ENCODE measurements around the gene DQX1. TPM values are rescaled to one million over a fixed set of nuclear protein-coding genes. Genes with fewer than 3 reads are reported as not detected.
A peak's percentile ranks its signal among the peaks of the same experiment; 100 is the strongest.

Gene DQX1
- total and polyA plus RNA-seq, 2 experiments from 2014 or later, result 4.0 TPM; not detected in 1

DNA sequence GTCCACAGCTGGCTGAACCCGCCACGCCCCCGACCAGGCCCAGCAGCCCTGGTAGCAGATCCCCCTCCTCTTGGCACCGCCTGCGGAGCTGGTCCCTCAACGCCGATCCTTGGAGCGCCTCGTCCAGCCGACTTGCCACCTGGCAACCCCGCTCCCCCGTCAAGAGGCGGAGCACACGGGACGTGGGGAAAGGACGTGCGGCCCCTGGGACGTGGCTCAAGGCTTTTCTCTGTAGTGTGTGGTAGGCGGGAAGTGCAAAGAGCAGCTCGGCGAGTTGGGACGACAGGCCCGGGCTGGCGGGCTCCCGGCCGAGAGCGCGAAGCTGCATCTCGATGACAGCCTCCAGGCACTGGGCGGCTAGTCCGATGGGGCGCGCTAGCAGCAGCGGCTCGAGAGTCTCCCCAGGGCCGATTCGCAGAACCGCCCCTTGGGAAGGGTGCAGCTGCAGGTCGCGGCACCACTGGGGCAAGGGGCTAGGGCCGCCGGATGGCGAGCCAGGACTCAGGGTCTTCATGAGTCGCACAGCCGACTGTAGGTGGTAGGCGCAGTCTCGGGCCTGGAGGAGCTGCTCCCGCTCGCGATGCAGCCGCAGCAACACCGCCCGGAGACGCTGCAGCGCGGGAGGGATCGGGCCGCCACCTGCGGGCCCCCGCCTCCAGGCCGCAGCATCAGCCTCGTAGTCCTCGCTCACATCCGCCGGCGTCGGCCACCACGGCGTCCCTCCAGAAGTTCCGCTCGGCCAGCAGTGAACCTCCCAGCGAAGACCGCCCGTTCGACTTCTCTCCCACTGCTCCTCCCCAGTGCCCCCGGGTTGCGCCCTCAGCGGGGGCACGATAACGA is 43.9 kb downstream of the DQX1 start:
- Histone ChIP-seq H3K4me1 (ENCODE audit: insufficient read depth) (peaks cover 18% of the 10 kb centered on the region), H4K20me1 (ENCODE audit: insufficient read depth, poor library complexity, severe bottlenecking) (no peaks in the 10 kb centered on the region), H2AFZ (peak overlapping the region; percentile 75), H3K9me2 (replicated peaks; ENCODE audit: insufficient read depth) (no peaks in the 10 kb centered on the region), H3K79me2 (peaks cover 56% of the 10 kb centered on the region), H3K4me3 (peak overlapping the region; percentile 85), H3K27me3 (no peaks in the 10 kb centered on the region), H3K9me3 (ENCODE audit: low read depth) (no peaks in the 10 kb centered on the region), H3K4me2 (peak overlapping the region; percentile 100), H3K36me3 (replicated peaks; ENCODE audit: insufficient read depth, low read depth) (no peaks in the 10 kb centered on the region), H3K27ac (peak overlapping the region; percentile 86)
- peak; percentile 54 for DNase-seq (ENCODE audit: low spot score)
- WGBS (ENCODE audit: low lambda C conversion rate, missing lambda C conversion rate), result 3% methylated on average over 70 of the region's 80 CpGs
- no peak for TF ChIP-seq EZH2 (IDR thresholded peaks at IDR 0.05; ENCODE audit: borderline replicate concordance)
- TF ChIP-seq CTCF (IDR thresholded peaks at IDR 0.05; ENCODE audit: poor library complexity), result no peak
- no peak for TF ChIP-seq EZH2phosphoT487 (IDR thresholded peaks at IDR 0.05; ENCODE audit: low read depth, severe bottlenecking, unreplicated experiment)

- no peaks in the 10 kb centered on the region for H3K9me3 ChIP-seq (ENCODE audit: low read depth)
- no peak overlapping the region for H3K27ac ChIP-seq
- peak overlapping the region; percentile 85 for H3K4me3 ChIP-seq
- no peaks in the 10 kb centered on the region for H3K27me3 ChIP-seq
- no peaks in the 10 kb centered on the region for H3K36me3 ChIP-seq (replicated peaks; ENCODE audit: insufficient read depth, low read depth)
- H3K4me2 ChIP-seq, result peak overlapping the region; percentile 100
- H3K79me2 ChIP-seq, result peaks cover 56% of the 10 kb centered on the region
- DNase-seq (ENCODE audit: low spot score), result no peak
- H3K9me2 ChIP-seq (replicated peaks; ENCODE audit: insufficient read depth), result no peaks in the 10 kb centered on the region
- TF ChIP-seq CTCF (IDR thresholded peaks at IDR 0.05; ENCODE audit: poor library complexity) (no peak), EZH2 (IDR thresholded peaks at IDR 0.05; ENCODE audit: borderline replicate concordance) (no peak), EZH2phosphoT487 (IDR thresholded peaks at IDR 0.05; ENCODE audit: low read depth, severe bottlenecking, unreplicated experiment) (no peak)
- peaks cover 18% of the 10 kb centered on the region for H3K4me1 ChIP-seq (ENCODE audit: insufficient read depth)
- no peaks in the 10 kb centered on the region for H4K20me1 ChIP-seq (ENCODE audit: insufficient read depth, poor library complexity, severe bottlenecking)
- H2AFZ ChIP-seq, result no peak overlapping the region
- 67% methylated on average over 3 of the region's 3 CpGs for WGBS (ENCODE audit: low lambda C conversion rate, missing lambda C conversion rate)
These were observed 44.6 kb downstream of the DQX1 start for GRCh38 chr2:74481431-74481830.

DNA sequence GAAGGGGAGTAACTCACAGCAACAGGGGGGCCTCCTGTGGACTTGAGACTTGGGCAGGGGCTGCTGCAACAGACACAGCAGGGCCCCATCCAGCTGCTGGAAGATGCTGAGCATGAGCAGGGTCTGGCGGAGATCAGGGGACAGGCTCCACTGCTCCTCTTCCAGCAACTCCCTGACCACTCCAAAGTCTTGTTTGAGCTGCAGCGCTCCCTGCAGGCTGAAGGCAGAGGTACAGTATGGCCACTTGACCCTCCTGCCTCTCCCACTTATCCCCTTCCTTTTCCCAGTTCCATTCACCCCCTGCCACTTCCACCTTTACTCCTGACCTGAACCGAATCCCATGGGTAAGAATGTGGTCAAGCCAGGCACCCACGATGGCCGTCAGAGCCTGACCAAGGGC is 51.1 kb downstream of the DQX1 start:
- Histone ChIP-seq H3K9me3 (ENCODE audit: low read depth) (no peaks in the 10 kb centered on the region), H3K27me3 (no peaks in the 10 kb centered on the region), H3K27ac (no peak overlapping the region), H3K4me1 (ENCODE audit: insufficient read depth) (peaks cover 19% of the 10 kb centered on the region), H2AFZ (no peak overlapping the region), H3K4me2 (no peak overlapping the region), H4K20me1 (ENCODE audit: insufficient read depth, poor library complexity, severe bottlenecking) (no peaks in the 10 kb centered on the region), H3K36me3 (replicated peaks; ENCODE audit: insufficient read depth, low read depth) (no peaks in the 10 kb centered on the region), H3K4me3 (no peak overlapping the region), H3K9me2 (replicated peaks; ENCODE audit: insufficient read depth) (no peaks in the 10 kb centered on the region), H3K79me2 (peaks cover 24% of the 10 kb centered on the region)
- WGBS (ENCODE audit: low lambda C conversion rate, missing lambda C conversion rate), result 98% methylated on average over 5 of the region's 5 CpGs
- TF ChIP-seq EZH2 (IDR thresholded peaks at IDR 0.05; ENCODE audit: borderline replicate concordance), result no peak
- TF ChIP-seq EZH2phosphoT487 (IDR thresholded peaks at IDR 0.05; ENCODE audit: low read depth, severe bottlenecking, unreplicated experiment), result no peak
- no peak for TF ChIP-seq CTCF (IDR thresholded peaks at IDR 0.05; ENCODE audit: poor library complexity)
- DNase-seq (ENCODE audit: low spot score), result peak; percentile 8

All from hepatocyte (in vitro differentiated cells).